Smooth muscle cell (in vitro differentiated cells): ENCODE results near the gene MSL3B. TPM values are rescaled to one million over a fixed set of nuclear protein-coding genes. Genes with fewer than 3 reads are reported as not detected.

Experiments used
- polyA plus RNA-seq: library from polyadenylated mRNA; unstranded; fragments of >200 nt; fragmentation: Nextera tagmentation; extraction: Ambion mirVana; gene quantifications from 2 replicates; pipeline ENCODE4 v1.2.1, GENCODE V29; 2016
- total RNA-seq: library from RNA; depleted of rRNA; stranded (reverse); fragments of >200 nt; gene quantifications from 2 replicates; pipeline ENCODE4 v1.2.3, GENCODE V29; 2014

The MSL3B gene

Other genes with a start within 250 kb of the MSL3B start
- gene UGT1A10, start 231.9 kb downstream of the MSL3B start, total RNA-seq: not detected in 2 replicates
- not detected in 2 replicates for gene UGT1A10, start 231.9 kb downstream of the MSL3B start, polyA plus RNA-seq
- not detected in 2 replicates for gene UGT1A9, start 196.5 kb downstream of the MSL3B start, total RNA-seq
- not detected in 2 replicates for gene UGT1A9, start 196.5 kb downstream of the MSL3B start, polyA plus RNA-seq
- gene UGT1A7, start 186.5 kb downstream of the MSL3B start, total RNA-seq: not detected in 2 replicates
- gene UGT1A7, start 186.5 kb downstream of the MSL3B start, polyA plus RNA-seq: not detected in 2 replicates
- 0.63 TPM in 1 of 2 replicates, not detected in the other for gene UGT1A6, start 175.5 kb downstream of the MSL3B start, total RNA-seq
- not detected in 2 replicates for gene UGT1A6, start 175.5 kb downstream of the MSL3B start, polyA plus RNA-seq
- not detected in 2 replicates for gene UGT1A5, start 155.5 kb downstream of the MSL3B start, total RNA-seq
- gene UGT1A5, start 155.5 kb downstream of the MSL3B start, polyA plus RNA-seq: not detected in 2 replicates
- not detected in 2 replicates for gene UGT1A4, start 149.7 kb downstream of the MSL3B start, total RNA-seq
- gene UGT1A4, start 149.7 kb downstream of the MSL3B start, polyA plus RNA-seq: not detected in 2 replicates
- gene UGT1A3, start 139.3 kb downstream of the MSL3B start, total RNA-seq: not detected in 2 replicates
- not detected in 2 replicates for gene UGT1A3, start 139.3 kb downstream of the MSL3B start, polyA plus RNA-seq
- gene UGT1A1, start 108.1 kb downstream of the MSL3B start, total RNA-seq: not detected in 2 replicates
- not detected in 2 replicates for gene UGT1A1, start 108.1 kb downstream of the MSL3B start, polyA plus RNA-seq
- not detected in 2 replicates for gene MROH2A, start 90.1 kb downstream of the MSL3B start, total RNA-seq
- gene MROH2A, start 90.1 kb downstream of the MSL3B start, polyA plus RNA-seq: not detected in 2 replicates
- gene HJURP, start 13.9 kb downstream of the MSL3B start, total RNA-seq: 12.3 and 19.5 TPM in 2 replicates
- 7.9 and 8.6 TPM in 2 replicates for gene HJURP, start 13.9 kb downstream of the MSL3B start, polyA plus RNA-seq
- not detected in 2 replicates for gene TRPM8, start 49.0 kb upstream of the MSL3B start, total RNA-seq
- gene TRPM8, start 49.0 kb upstream of the MSL3B start, polyA plus RNA-seq: not detected in 2 replicates
- not detected in 2 replicates for gene SPP2, start 182.3 kb upstream of the MSL3B start, total RNA-seq
- gene SPP2, start 182.3 kb upstream of the MSL3B start, polyA plus RNA-seq: not detected in 2 replicates